Upper lobe of right lung (tissue), 1 donor: ENCODE data around the gene ZNF584. TPM values are rescaled to one million over a fixed set of nuclear protein-coding genes. Genes with fewer than 3 reads are reported as not detected.

Experiments
- ATAC-seq: fragments of 200-7000 bp; cut with Tn5 transposase; one replicate; pipeline ENCODE4 v1.9.1; 2020; ENCODE audit warnings: mild to moderate bottlenecking, moderate library complexity
- DNase-seq: peaks from one replicate; pipeline ENCODE4 v3.0.0-alpha.2; 2020
- H3K27ac ChIP-seq: fragments of 200-600 bp; one replicate; pipeline ENCODE4 v1.8.0; 2022
- H3K27me3 ChIP-seq: fragments of 200-600 bp; one replicate; pipeline ENCODE4 v1.8.0; 2022; ENCODE audit warnings: mild to moderate bottlenecking
- H3K36me3 ChIP-seq: fragments of 200-600 bp; one replicate; pipeline ENCODE4 v1.8.0; 2022
- H3K4me1 ChIP-seq: fragments of 200-600 bp; one replicate; pipeline ENCODE4 v1.8.0; 2022
- H3K4me3 ChIP-seq: fragments of 200-600 bp; one replicate; pipeline ENCODE4 v1.8.0; 2022; ENCODE audit warnings: mild to moderate bottlenecking
- H3K9me3 ChIP-seq: fragments of 200-600 bp; one replicate; pipeline ENCODE4 v1.8.0; 2022
- intact Hi-C: fragments of 100-400 bp; cut with DNase I; formaldehyde crosslinking; loops from one replicate; pipeline ENCODE4 v1.11.0; 2022
- total RNA-seq: library from RNA; stranded (reverse); fragmentation: NEBNext Ultra II Directional; extraction: Animal tissue kit (Norgen Biotek cat#: 25700); gene quantifications from one replicate; pipeline ENCODE4 v1.2.1, GENCODE V29; 2021
- TF ChIP-seq, protein P1 (sequence below): fragments of 200-600 bp; IDR thresholded peaks from one replicate; pipeline ENCODE4 v1.8.0; 2022; ENCODE audit warnings: antibody characterized with exemption
- donor health status: DM: no; HTN: yes; CAD: no; lungs with severe emphysema.

Gene ZNF584
- total RNA-seq, 1 donor from 2014 or later, result 9.5 TPM

DNA sequence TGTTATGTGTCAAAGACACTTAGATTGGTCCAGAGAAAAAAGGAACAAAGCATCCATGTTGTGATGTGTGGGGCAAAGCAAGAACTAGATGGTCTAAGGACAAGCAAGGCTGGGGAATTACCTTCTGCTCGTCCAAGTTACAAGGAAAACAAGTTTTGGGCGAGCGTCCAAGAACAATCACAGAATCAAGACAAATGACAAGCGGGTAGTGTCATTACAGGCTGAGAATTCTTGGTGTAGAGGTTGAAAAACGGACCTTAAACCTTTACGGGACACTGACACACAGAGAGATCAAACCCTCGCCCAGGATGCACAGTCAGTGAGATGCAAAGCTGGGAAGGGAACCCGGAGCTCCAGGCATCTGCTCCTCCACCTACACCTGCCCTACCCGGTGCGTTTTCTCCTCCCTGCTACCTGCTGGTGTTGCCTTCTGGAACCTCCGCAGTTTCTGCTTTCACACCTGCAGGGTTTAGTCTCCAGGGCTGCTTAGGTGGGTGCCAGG lies 42.5 kb downstream of the ZNF584 start:
- H3K27ac ChIP-seq, result peak overlapping the region; percentile 24
- H3K9me3 ChIP-seq, result no peaks in the 10 kb centered on the region
- TF ChIP-seq, protein P1, sequence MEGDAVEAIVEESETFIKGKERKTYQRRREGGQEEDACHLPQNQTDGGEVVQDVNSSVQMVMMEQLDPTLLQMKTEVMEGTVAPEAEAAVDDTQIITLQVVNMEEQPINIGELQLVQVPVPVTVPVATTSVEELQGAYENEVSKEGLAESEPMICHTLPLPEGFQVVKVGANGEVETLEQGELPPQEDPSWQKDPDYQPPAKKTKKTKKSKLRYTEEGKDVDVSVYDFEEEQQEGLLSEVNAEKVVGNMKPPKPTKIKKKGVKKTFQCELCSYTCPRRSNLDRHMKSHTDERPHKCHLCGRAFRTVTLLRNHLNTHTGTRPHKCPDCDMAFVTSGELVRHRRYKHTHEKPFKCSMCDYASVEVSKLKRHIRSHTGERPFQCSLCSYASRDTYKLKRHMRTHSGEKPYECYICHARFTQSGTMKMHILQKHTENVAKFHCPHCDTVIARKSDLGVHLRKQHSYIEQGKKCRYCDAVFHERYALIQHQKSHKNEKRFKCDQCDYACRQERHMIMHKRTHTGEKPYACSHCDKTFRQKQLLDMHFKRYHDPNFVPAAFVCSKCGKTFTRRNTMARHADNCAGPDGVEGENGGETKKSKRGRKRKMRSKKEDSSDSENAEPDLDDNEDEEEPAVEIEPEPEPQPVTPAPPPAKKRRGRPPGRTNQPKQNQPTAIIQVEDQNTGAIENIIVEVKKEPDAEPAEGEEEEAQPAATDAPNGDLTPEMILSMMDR, result no peak
- DNase-seq (no peak), ATAC-seq (peak; percentile 20)
- H3K36me3 ChIP-seq, result peaks cover 7% of the 10 kb centered on the region
- peaks cover 6% of the 10 kb centered on the region for H3K27me3 ChIP-seq
- peaks cover 11% of the 10 kb centered on the region for H3K4me1 ChIP-seq
- intact Hi-C loops, result no loop called here
- peak overlapping the region; percentile 91 for H3K4me3 ChIP-seq

DNA sequence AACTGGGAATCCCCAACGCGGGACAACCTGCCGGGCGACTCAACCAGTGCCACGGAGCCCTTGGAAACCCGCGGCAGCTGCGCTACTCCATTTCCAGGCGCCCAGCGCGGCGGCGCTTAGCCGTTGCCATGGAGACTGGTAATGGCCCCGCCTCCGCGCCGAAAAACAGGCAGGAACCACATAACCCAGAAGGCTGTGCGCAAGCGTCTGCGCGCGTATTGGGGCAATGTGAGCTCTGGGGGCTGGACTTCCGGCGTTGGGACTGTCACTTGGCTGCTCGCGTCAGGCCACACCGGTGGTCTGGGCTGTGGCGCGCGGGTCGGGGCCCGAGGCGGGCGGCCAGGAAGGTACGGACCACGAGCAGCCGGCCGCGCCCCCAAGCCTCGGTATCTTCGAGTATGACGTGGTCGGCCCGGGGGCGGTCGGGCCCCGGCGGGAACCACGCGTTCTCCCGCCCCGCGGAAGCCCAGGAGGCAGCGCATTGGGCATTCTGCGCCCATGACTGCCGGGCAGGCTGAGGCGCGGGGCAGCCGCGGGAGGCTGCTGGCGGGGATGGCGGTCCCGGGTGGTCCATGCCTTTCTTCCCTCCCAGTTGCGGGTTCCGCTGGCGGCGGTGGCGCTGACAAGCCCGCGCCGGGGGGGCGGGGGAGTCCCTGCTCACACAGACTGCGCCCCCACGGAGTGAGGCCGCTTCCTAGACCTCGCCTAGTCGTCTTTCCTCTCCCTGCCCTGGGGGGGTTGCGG lies 43.1 kb downstream of the ZNF584 start, which contains the start of gene ZNF324B:
ZNF324B (plus strand) TSS at position 265 of the 744 bp plus-strand sequence. CDS start 2,080 bp downstream, outside the sequence.
- Histone ChIP-seq H3K27ac (peak within 1 kb of the TSS; percentile 78), H3K9me3 (no peaks in the 10 kb centered on the region), H3K36me3 (peaks cover 7% of the 10 kb centered on the region), H3K4me1 (peaks cover 11% of the 10 kb centered on the region), H3K27me3 (peaks cover 6% of the 10 kb centered on the region), H3K4me3 (peak within 1 kb of the TSS; percentile 91)
- TF ChIP-seq, protein P1, result no peak
- ATAC-seq (peak; percentile 98), DNase-seq (peak; percentile 98)
- intact Hi-C loops, result no loop called here

- Histone ChIP-seq H3K27ac (no peak overlapping the region), H3K4me1 (peaks cover 11% of the 10 kb centered on the region), H3K4me3 (no peak overlapping the region), H3K36me3 (peaks cover 7% of the 10 kb centered on the region), H3K9me3 (no peaks in the 10 kb centered on the region), H3K27me3 (no peaks in the 10 kb centered on the region)
- ATAC-seq (no peak), DNase-seq (no peak)
- TF ChIP-seq, protein P1, result no peak
- intact Hi-C loops, result no loop called here
Observed at GRCh38 chr19:58453743-58454142, 45.3 kb downstream of the ZNF584 start.

GRCh38 chr19:58455306-58455705 lies 46.9 kb downstream of the ZNF584 start:
- intact Hi-C loops, result no loop called here
- ATAC-seq (no peak), DNase-seq (no peak)
- no peaks in the 10 kb centered on the region for H3K27me3 ChIP-seq
- no peaks in the 10 kb centered on the region for H3K9me3 ChIP-seq
- H3K4me3 ChIP-seq, result no peak overlapping the region
- H3K36me3 ChIP-seq, result peaks cover 7% of the 10 kb centered on the region
- H3K27ac ChIP-seq, result no peak overlapping the region
- TF ChIP-seq, protein P1, result no peak
- peaks cover 11% of the 10 kb centered on the region for H3K4me1 ChIP-seq

DNA sequence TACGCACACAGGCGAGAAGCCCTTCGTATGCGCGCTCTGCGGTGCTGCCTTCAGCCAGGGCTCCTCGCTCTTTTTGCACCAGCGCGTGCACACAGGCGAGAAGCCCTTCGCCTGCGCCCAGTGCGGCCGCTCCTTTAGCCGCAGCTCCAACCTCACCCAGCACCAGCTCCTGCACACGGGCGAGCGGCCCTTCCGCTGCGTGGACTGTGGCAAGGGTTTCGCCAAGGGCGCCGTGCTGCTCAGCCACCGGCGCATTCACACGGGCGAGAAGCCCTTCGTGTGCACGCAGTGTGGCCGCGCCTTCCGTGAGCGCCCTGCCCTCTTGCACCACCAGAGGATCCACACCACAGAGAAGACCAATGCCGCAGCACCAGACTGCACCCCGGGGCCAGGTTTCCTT lies 47.7 kb downstream of the ZNF584 start:
- H3K27me3 ChIP-seq, result no peaks in the 10 kb centered on the region
- ATAC-seq, result no peak
- no peak for DNase-seq
- H3K36me3 ChIP-seq, result peaks cover 7% of the 10 kb centered on the region
- TF ChIP-seq, protein P1, result no peak
- H3K9me3 ChIP-seq, result no peaks in the 10 kb centered on the region
- peaks cover 5% of the 10 kb centered on the region for H3K4me1 ChIP-seq
- no peak overlapping the region for H3K27ac ChIP-seq
- no peak overlapping the region for H3K4me3 ChIP-seq
- intact Hi-C loops, result no loop called here
